OCI-LY3 (cell line): Measurements from ENCODE around the gene BNC1.

Experiments used
- EZH2phosphoT487 ChIP-seq: fragments of 200-600 bp; shearing (Covaris generic); IDR thresholded peaks from 2 replicates; pipeline ENCODE4 v1.6.1; 2018; ENCODE audit warnings: antibody characterized with exemption, mixed run types, low read depth
- TF ChIP-seq, protein P1 (sequence below): fragments of 200-600, 300-600 bp; sonication (generic); IDR thresholded peaks from 2 replicates; pipeline ENCODE4 v1.5.1; 2014; ENCODE audit warnings: antibody characterized with exemption, low read length, low read depth

DNA sequence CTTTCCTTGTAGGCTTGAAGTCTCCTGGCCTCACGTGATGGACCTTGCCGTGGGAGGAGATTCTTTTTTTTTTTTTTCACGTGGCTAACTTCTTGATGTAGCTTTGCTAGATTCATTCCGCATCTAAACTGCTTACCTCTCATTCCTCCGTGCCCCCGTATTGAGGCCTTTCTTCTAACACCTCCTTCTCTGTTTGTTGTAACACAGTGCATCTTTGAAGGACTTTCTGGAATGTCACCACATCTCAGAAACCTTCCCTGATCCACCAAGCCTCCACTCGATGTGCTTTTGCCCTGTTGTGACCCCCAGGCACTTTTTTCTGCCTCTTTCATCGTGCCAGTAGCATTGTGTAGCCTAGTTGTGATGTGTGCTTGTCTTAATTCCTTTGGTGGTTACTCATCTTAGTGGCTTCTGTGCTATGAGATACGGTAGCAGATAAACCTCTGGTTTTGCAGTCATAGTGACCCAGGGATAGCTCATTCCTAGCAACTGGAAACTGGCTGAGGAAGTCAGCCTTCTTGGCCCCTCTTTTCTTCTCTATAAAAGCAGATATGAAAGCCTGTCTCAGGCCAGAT lies 1.6 kb upstream of the BNC1 start:
- TF ChIP-seq, protein P1, sequence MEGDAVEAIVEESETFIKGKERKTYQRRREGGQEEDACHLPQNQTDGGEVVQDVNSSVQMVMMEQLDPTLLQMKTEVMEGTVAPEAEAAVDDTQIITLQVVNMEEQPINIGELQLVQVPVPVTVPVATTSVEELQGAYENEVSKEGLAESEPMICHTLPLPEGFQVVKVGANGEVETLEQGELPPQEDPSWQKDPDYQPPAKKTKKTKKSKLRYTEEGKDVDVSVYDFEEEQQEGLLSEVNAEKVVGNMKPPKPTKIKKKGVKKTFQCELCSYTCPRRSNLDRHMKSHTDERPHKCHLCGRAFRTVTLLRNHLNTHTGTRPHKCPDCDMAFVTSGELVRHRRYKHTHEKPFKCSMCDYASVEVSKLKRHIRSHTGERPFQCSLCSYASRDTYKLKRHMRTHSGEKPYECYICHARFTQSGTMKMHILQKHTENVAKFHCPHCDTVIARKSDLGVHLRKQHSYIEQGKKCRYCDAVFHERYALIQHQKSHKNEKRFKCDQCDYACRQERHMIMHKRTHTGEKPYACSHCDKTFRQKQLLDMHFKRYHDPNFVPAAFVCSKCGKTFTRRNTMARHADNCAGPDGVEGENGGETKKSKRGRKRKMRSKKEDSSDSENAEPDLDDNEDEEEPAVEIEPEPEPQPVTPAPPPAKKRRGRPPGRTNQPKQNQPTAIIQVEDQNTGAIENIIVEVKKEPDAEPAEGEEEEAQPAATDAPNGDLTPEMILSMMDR: no peak
- TF ChIP-seq EZH2phosphoT487: no peak
